GM10266 (cell line): Measurements from ENCODE around the gene BMP6.

Source experiments
- DNase-seq: peaks from one replicate; pipeline ENCODE4 v3.0.0; 2012; ENCODE audit errors: extremely low spot score
- CTCF ChIP-seq: IDR thresholded peaks from 2 replicates; pipeline ENCODE4 v1.5.1; 2012; ENCODE audit warnings: mild to moderate bottlenecking, low read depth; ENCODE audit not compliant: control insufficient read depth, insufficient read depth; ENCODE audit errors: missing control alignments

The BMP6 gene

DNA sequence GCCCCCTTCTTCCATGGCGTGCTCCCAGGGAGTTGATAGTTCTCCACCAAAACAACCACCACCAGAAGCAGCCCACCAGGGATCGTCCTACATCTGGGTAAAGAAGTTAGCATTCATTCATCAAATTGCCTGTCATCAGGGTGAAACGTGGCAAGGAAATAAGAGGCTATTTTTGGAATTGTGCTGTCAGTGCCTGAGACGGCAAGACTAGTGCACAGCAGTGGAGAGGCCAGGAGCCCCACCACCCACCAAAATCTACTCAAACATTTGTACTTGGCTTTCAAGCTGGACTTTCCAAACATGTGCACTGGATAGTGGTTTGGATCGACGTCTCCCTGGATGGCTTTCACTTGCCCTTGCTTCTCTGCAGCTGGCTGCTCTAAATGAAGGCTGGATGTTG, 139.9 kb downstream of the BMP6 start:
- no peak for TF ChIP-seq CTCF

GRCh38 chr6:7866526-7866925, 140.6 kb downstream of the BMP6 start:
- TF ChIP-seq CTCF, result no peak
- no peak for DNase-seq

More for the DNA sequence above, 139.9 kb downstream of the BMP6 start:
- no peak for DNase-seq

DNA sequence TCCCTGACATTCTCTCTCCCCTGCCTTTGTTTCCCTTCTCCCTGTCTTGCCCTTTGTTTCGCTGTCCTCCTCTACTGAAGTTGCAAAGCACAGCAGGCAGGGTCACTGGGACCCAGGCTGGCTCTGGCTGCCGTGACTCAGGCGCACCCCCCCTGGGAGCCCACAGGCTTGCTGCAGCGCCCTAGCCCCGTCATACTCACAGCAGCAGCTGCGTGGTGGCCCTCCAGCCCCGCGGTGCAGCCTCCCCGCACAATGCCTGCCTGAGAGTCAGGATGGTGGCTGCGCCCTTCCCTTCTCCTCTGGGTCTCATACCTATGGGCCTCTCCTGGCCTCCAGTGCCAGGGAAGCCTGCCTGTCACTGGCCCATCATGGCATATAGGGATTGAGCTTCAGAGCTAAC, 143.0 kb downstream of the BMP6 start:
- no peak for DNase-seq

DNA sequence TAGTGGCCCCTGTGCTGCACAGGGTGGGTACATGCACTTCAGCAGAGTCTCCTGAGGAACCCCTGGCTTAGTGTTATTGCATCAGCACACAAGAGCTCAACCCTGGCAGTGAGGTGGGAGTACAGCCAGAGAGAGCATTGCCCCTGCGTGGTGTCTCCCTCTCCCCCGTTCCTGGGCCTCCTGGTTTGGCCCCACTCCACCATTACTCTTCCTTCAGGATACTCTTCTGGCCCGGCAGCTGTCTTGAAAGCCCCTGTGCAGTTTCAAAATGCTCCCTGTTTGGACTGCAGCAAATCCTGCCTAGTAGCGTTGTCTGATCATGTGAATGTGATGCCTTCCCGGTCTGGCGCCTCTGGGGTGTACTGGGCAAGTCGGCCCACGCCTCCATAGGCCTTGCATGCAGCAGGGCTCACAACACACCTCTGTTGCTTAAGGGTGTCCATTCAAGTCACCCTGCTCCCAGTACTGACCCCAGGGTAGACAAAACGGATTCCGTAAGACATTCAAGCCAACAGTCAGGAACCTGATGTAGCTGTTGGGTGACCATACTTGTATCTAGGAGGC, 152.6 kb downstream of the BMP6 start:
- no peak for TF ChIP-seq CTCF
- DNase-seq, result no peak

More for the DNA sequence above, 143.0 kb downstream of the BMP6 start:
- TF ChIP-seq CTCF, result no peak

- TF ChIP-seq CTCF, result no peak
- DNase-seq, result no peak
Observed at GRCh38 chr6:7879043-7879442, 153.1 kb downstream of the BMP6 start.

DNA sequence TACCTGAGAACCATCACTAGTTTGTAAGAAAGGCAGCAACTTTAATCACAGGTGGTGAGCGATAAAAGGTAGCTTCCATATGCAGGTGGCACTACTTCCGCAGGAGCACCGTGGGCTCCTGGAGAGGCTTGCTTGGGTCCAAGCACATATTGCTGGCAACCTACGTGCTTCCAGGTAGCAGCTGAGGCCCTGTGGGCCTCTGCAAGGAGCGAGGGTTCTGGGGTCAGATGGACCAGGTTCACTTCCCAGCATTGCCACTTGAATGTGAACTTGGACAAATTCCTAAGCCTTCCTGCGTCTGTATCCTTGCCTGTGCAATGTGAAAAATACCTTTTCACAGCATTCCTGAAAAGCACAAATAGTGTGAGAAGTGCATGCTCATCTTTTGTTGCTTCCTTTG, 153.7 kb downstream of the BMP6 start:
- no peak for TF ChIP-seq CTCF
- DNase-seq, result no peak

DNA sequence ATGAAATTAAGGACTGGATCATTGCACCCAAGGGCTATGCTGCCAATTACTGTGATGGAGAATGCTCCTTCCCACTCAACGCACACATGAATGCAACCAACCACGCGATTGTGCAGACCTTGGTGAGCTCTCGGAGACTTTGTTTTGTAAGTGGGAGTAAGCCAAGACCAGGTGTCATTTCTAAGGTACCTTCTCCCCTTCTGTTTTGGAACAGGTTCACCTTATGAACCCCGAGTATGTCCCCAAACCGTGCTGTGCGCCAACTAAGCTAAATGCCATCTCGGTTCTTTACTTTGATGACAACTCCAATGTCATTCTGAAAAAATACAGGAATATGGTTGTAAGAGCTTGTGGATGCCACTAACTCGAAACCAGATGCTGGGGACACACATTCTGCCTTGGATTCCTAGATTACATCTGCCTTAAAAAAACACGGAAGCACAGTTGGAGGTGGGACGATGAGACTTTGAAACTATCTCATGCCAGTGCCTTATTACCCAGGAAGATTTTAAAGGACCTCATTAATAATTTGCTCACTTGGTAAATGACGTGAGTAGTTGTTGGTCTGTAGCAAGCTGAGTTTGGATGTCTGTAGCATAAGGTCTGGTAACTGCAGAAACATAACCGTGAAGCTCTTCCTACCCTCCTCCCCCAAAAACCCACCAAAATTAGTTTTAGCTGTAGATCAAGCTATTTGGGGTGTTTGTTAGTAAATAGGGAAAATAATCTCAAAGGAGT, 154.2 kb downstream of the BMP6 start:
- no peak for DNase-seq
- TF ChIP-seq CTCF, result no peak
